Measurements from ENCODE around the gene SLC39A7.

- TF ChIP-seq TOX (CRISPR knock-in tag; IDR thresholded peaks at IDR 0.05; ENCODE audit: borderline replicate concordance), result no peak
- no peak for TF ChIP-seq ISL1 (CRISPR knock-in tag; IDR thresholded peaks at IDR 0.05)
- TF ChIP-seq, protein P1, sequence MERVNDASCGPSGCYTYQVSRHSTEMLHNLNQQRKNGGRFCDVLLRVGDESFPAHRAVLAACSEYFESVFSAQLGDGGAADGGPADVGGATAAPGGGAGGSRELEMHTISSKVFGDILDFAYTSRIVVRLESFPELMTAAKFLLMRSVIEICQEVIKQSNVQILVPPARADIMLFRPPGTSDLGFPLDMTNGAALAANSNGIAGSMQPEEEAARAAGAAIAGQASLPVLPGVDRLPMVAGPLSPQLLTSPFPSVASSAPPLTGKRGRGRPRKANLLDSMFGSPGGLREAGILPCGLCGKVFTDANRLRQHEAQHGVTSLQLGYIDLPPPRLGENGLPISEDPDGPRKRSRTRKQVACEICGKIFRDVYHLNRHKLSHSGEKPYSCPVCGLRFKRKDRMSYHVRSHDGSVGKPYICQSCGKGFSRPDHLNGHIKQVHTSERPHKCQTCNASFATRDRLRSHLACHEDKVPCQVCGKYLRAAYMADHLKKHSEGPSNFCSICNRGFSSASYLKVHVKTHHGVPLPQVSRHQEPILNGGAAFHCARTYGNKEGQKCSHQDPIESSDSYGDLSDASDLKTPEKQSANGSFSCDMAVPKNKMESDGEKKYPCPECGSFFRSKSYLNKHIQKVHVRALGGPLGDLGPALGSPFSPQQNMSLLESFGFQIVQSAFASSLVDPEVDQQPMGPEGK (CRISPR knock-in tag; IDR thresholded peaks at IDR 0.05; ENCODE audit: borderline replicate concordance), result no peak
- TF ChIP-seq BACH2 (CRISPR knock-in tag; IDR thresholded peaks at IDR 0.05; ENCODE audit: borderline replicate concordance), result no peak
These were observed 33.9 kb upstream of the SLC39A7 start for GRCh38 chr6:33166811-33167210.
